ENCODE data around the gene SH3BP5.
A peak's percentile ranks its signal among the peaks of the same experiment; 100 is the strongest.

SH3BP5 gene

GRCh38 chr3:15243822-15244482 lies 88.4 kb downstream of the SH3BP5 start:
- in situ Hi-C loops (cut with MboI; ENCODE audit: low sequenced_read_pairs), result no loop called here
- H3K36me3 ChIP-seq (replicated peaks), result peaks cover 79% of the 10 kb centered on the region
- H3K27me3 ChIP-seq (ENCODE audit: low read depth), result no peaks in the 10 kb centered on the region
- no peaks in the 10 kb centered on the region for H3K4me1 ChIP-seq
- H3K4me3 ChIP-seq, result no peak overlapping the region
- DNase-seq (ENCODE audit: low spot score in 2 of 2), result no peak
- H3K9me3 ChIP-seq, result no peaks in the 10 kb centered on the region

GRCh38 chr3:15241341-15241740 lies 91.0 kb downstream of the SH3BP5 start:
- H3K4me1 ChIP-seq, result no peaks in the 10 kb centered on the region
- no peak overlapping the region for H3K4me3 ChIP-seq
- no peaks in the 10 kb centered on the region for H3K27me3 ChIP-seq (ENCODE audit: low read depth)
- in situ Hi-C loops (cut with MboI; ENCODE audit: low sequenced_read_pairs), result no loop called here
- DNase-seq (ENCODE audit: low spot score in 2 of 2), result peak in 1 of 2 experiments; percentile 32
- H3K9me3 ChIP-seq, result no peaks in the 10 kb centered on the region
- peaks cover 63% of the 10 kb centered on the region for H3K36me3 ChIP-seq (replicated peaks)

- no peaks in the 10 kb centered on the region for H3K9me3 ChIP-seq
- no peak overlapping the region for H3K4me3 ChIP-seq
- no peaks in the 10 kb centered on the region for H3K27me3 ChIP-seq (ENCODE audit: low read depth)
- H3K36me3 ChIP-seq (replicated peaks), result peaks cover 66% of the 10 kb centered on the region
- no peaks in the 10 kb centered on the region for H3K4me1 ChIP-seq
- no peak for DNase-seq (ENCODE audit: low spot score in 2 of 2)
- in situ Hi-C loops (cut with MboI; ENCODE audit: low sequenced_read_pairs), result no loop called here
Observed at GRCh38 chr3:15229262-15229661, 103.1 kb downstream of the SH3BP5 start.

- in situ Hi-C loops (cut with MboI; ENCODE audit: low sequenced_read_pairs), result no loop called here
- Histone ChIP-seq H3K9me3 (no peaks in the 10 kb centered on the region), H3K4me1 (peaks cover 5% of the 10 kb centered on the region; the same call in 1 of the 2 replicates), H3K27me3 (ENCODE audit: low read depth) (no peaks in the 10 kb centered on the region), H3K4me3 (no peak overlapping the region), H3K36me3 (replicated peaks) (peaks cover 65% of the 10 kb centered on the region)
- no peak for DNase-seq (ENCODE audit: low spot score in 2 of 2)
Observed at GRCh38 chr3:15228147-15228546, 104.2 kb downstream of the SH3BP5 start.

- DNase-seq (ENCODE audit: low spot score in 2 of 2), result peak in 1 of 2 experiments; percentile 21
- peaks cover 66% of the 10 kb centered on the region for H3K36me3 ChIP-seq (replicated peaks)
- in situ Hi-C loops (cut with MboI; ENCODE audit: low sequenced_read_pairs), result no loop called here
Observed at GRCh38 chr3:15223685-15224572, 108.5 kb downstream of the SH3BP5 start.

GRCh38 chr3:15221574-15222217 lies 110.7 kb downstream of the SH3BP5 start:
- H3K4me1 ChIP-seq, result peaks cover 10% of the 10 kb centered on the region
- in situ Hi-C loops (cut with MboI; ENCODE audit: low sequenced_read_pairs), result no loop called here

More at GRCh38 chr3:15223685-15224572, 108.5 kb downstream of the SH3BP5 start:
- H3K4me3 ChIP-seq, result no peak overlapping the region
- no peaks in the 10 kb centered on the region for H3K9me3 ChIP-seq
- H3K4me1 ChIP-seq, result peaks cover 10% of the 10 kb centered on the region
- H3K27me3 ChIP-seq (ENCODE audit: low read depth), result no peaks in the 10 kb centered on the region

GRCh38 chr3:15220661-15221060 lies 111.7 kb downstream of the SH3BP5 start:
- Histone ChIP-seq H3K4me3 (no peak overlapping the region), H3K27me3 (ENCODE audit: low read depth) (no peaks in the 10 kb centered on the region), H3K9me3 (no peaks in the 10 kb centered on the region), H3K4me1 (peaks cover 10% of the 10 kb centered on the region), H3K36me3 (replicated peaks) (peaks cover 71% of the 10 kb centered on the region)
- no peak for DNase-seq (ENCODE audit: low spot score in 2 of 2)
- in situ Hi-C loops (cut with MboI; ENCODE audit: low sequenced_read_pairs), result no loop called here

More at GRCh38 chr3:15221574-15222217, 110.7 kb downstream of the SH3BP5 start:
- H3K9me3 ChIP-seq, result no peaks in the 10 kb centered on the region
- H3K4me3 ChIP-seq, result no peak overlapping the region
- peaks cover 68% of the 10 kb centered on the region for H3K36me3 ChIP-seq (replicated peaks)
- DNase-seq (ENCODE audit: low spot score in 2 of 2), result no peak
- H3K27me3 ChIP-seq (ENCODE audit: low read depth), result no peaks in the 10 kb centered on the region

GRCh38 chr3:15220056-15220455 lies 112.3 kb downstream of the SH3BP5 start:
- peaks cover 10% of the 10 kb centered on the region for H3K4me1 ChIP-seq
- H3K4me3 ChIP-seq, result no peak overlapping the region
- H3K9me3 ChIP-seq, result no peaks in the 10 kb centered on the region
- in situ Hi-C loops (cut with MboI; ENCODE audit: low sequenced_read_pairs), result no loop called here
- peaks cover 70% of the 10 kb centered on the region for H3K36me3 ChIP-seq (replicated peaks)
- no peak for DNase-seq (ENCODE audit: low spot score in 2 of 2)
- H3K27me3 ChIP-seq (ENCODE audit: low read depth), result no peaks in the 10 kb centered on the region

- Histone ChIP-seq H3K9me3 (no peaks in the 10 kb centered on the region), H3K4me1 (peaks cover 7% of the 10 kb centered on the region), H3K4me3 (no peak overlapping the region), H3K36me3 (replicated peaks) (peaks cover 63% of the 10 kb centered on the region), H3K27me3 (ENCODE audit: low read depth) (no peaks in the 10 kb centered on the region)
- in situ Hi-C loops (cut with MboI; ENCODE audit: low sequenced_read_pairs), result no loop called here
- DNase-seq (ENCODE audit: low spot score in 2 of 2), result no peak
Observed at GRCh38 chr3:15218689-15219088, 113.7 kb downstream of the SH3BP5 start.

- peaks cover 5% of the 10 kb centered on the region; the same call in 1 of the 2 replicates for H3K4me1 ChIP-seq
- in situ Hi-C loops (cut with MboI; ENCODE audit: low sequenced_read_pairs), result no loop called here
- DNase-seq (ENCODE audit: low spot score in 2 of 2), result no peak
Observed at GRCh38 chr3:15217841-15218267, 114.5 kb downstream of the SH3BP5 start.

GRCh38 chr3:15217011-15217671 lies 115.2 kb downstream of the SH3BP5 start:
- Histone ChIP-seq H3K9me3 (no peaks in the 10 kb centered on the region), H3K36me3 (replicated peaks) (peaks cover 61% of the 10 kb centered on the region), H3K4me3 (no peak overlapping the region), H3K27me3 (ENCODE audit: low read depth) (no peaks in the 10 kb centered on the region), H3K4me1 (peaks cover under 1% of the 10 kb centered on the region; the same call in 1 of the 2 replicates)
- in situ Hi-C loops (cut with MboI; ENCODE audit: low sequenced_read_pairs), result no loop called here
- no peak for DNase-seq (ENCODE audit: low spot score in 2 of 2)

More at GRCh38 chr3:15217841-15218267, 114.5 kb downstream of the SH3BP5 start:
- no peaks in the 10 kb centered on the region for H3K27me3 ChIP-seq (ENCODE audit: low read depth)
- H3K36me3 ChIP-seq (replicated peaks), result peaks cover 59% of the 10 kb centered on the region
- no peak overlapping the region for H3K4me3 ChIP-seq
- no peaks in the 10 kb centered on the region for H3K9me3 ChIP-seq

- Histone ChIP-seq H3K27me3 (ENCODE audit: low read depth) (no peaks in the 10 kb centered on the region), H3K9me3 (no peaks in the 10 kb centered on the region), H3K4me3 (no peak overlapping the region), H3K36me3 (replicated peaks) (peaks cover 60% of the 10 kb centered on the region), H3K4me1 (no peaks in the 10 kb centered on the region)
- in situ Hi-C loops (cut with MboI; ENCODE audit: low sequenced_read_pairs), result no loop called here
- no peak for DNase-seq (ENCODE audit: low spot score in 2 of 2)
Observed at GRCh38 chr3:15216501-15216900, 115.9 kb downstream of the SH3BP5 start.

- Histone ChIP-seq H3K27me3 (ENCODE audit: low read depth) (no peaks in the 10 kb centered on the region), H3K36me3 (replicated peaks) (peaks cover 58% of the 10 kb centered on the region), H3K9me3 (no peaks in the 10 kb centered on the region), H3K4me1 (no peaks in the 10 kb centered on the region), H3K4me3 (no peak overlapping the region)
- in situ Hi-C loops (cut with MboI; ENCODE audit: low sequenced_read_pairs), result no loop called here
- no peak for DNase-seq (ENCODE audit: low spot score in 2 of 2)
Observed at GRCh38 chr3:15215996-15216395, 116.4 kb downstream of the SH3BP5 start.
